SK-MEL-5 (cell line): ENCODE results near the gene RBP3. TPM values are rescaled to one million over a fixed set of nuclear protein-coding genes. Genes with fewer than 3 reads are reported as not detected.
A peak's percentile ranks its signal among the peaks of the same experiment; 100 is the strongest.

Experiments used
- DNase-seq: peaks from one replicate; pipeline ENCODE4 v3.0.0-alpha.2; 2016; ENCODE audit warnings: low read depth, low spot score
- in situ Hi-C: cut with HindIII; loops from 2 replicates; pipeline ENCODE4 v1.10.0; 2016; ENCODE audit warnings: low sequenced_read_pairs, high pct_unique_total_duplicates, low pct_unique_long_range_greater_than_20kb
- total RNA-seq: library from RNA; depleted of rRNA; stranded (reverse); fragments of >200 nt; shearing (Covaris generic); gene quantifications from 2 replicates; pipeline ENCODE4 v1.2.3, GENCODE V29; 2014

The RBP3 gene
- total RNA-seq, 1 experiment from 2014 or later = not detected

- DNase-seq = no peak
- in situ Hi-C loops = no loop called here
Measured at GRCh38 chr10:47331491-47331890, 16.7 kb upstream of the RBP3 start.

GRCh38 chr10:47331954-47332353 is 16.2 kb upstream of the RBP3 start:
- in situ Hi-C loops = no loop called here
- DNase-seq = no peak

- in situ Hi-C loops = no loop called here
- no peak for DNase-seq
Measured at GRCh38 chr10:47332371-47332770, 15.8 kb upstream of the RBP3 start.

- in situ Hi-C loops = no loop called here
- DNase-seq = no peak
Measured at GRCh38 chr10:47332946-47333345, 15.2 kb upstream of the RBP3 start.

- DNase-seq = no peak
- in situ Hi-C loops = no loop called here
Measured at GRCh38 chr10:47333532-47333931, 14.6 kb upstream of the RBP3 start.

GRCh38 chr10:47334466-47335295 is 13.5 kb upstream of the RBP3 start:
- in situ Hi-C loops = no loop called here
- DNase-seq = no peak

GRCh38 chr10:47335906-47336305 is 12.3 kb upstream of the RBP3 start:
- DNase-seq = no peak
- in situ Hi-C loops = no loop called here

GRCh38 chr10:47336387-47337134 is 11.6 kb upstream of the RBP3 start:
- in situ Hi-C loops = no loop called here

GRCh38 chr10:47337310-47337709 is 10.9 kb upstream of the RBP3 start:
- in situ Hi-C loops = no loop called here
- DNase-seq = no peak

More at GRCh38 chr10:47336387-47337134, 11.6 kb upstream of the RBP3 start:
- no peak for DNase-seq

- no peak for DNase-seq
- in situ Hi-C loops = no loop called here
Measured at GRCh38 chr10:47339186-47339735, 8.9 kb upstream of the RBP3 start.

GRCh38 chr10:47339759-47340607 is 8.2 kb upstream of the RBP3 start:
- in situ Hi-C loops = no loop called here
- no peak for DNase-seq

- in situ Hi-C loops = no loop called here
- peak; percentile 63 for DNase-seq
Measured at GRCh38 chr10:47340608-47341170, 7.5 kb upstream of the RBP3 start.

GRCh38 chr10:47344996-47345870 is 2.9 kb upstream of the RBP3 start:
- no peak for DNase-seq
- in situ Hi-C loops = no loop called here

GRCh38 chr10:47346581-47347302 is 1.4 kb upstream of the RBP3 start:
- no peak for DNase-seq
- in situ Hi-C loops = no loop called here

- in situ Hi-C loops = no loop called here
- no peak for DNase-seq
Measured at GRCh38 chr10:47347303-47347675, 874 bp upstream of the RBP3 start.
